ENCODE measurements around the gene TUBB4A.

- TF ChIP-seq ZNF274 (IDR thresholded peaks at IDR 0.05; ENCODE audit: low read depth, low read length), result no peak
- no peak for TF ChIP-seq YY1 (IDR thresholded peaks at IDR 0.05; ENCODE audit: insufficient read depth, insufficient read length)
- TF ChIP-seq SUZ12 (IDR thresholded peaks at IDR 0.05; ENCODE audit: extremely low read depth, insufficient read depth, insufficient read length), result no peak
Observed at GRCh38 chr19:6519289-6519688, 17.2 kb upstream of the TUBB4A start.
